ENCODE results near the gene ODC1.

GRCh38 chr2:10393640-10393982, 54.5 kb downstream of the ODC1 start:
- TF ChIP-seq CTCF (conservative IDR thresholded peaks at IDR 0.05; ENCODE audit: low read depth in 2 of 2) = no peak
- no peak for TF ChIP-seq JUNB (IDR thresholded peaks at IDR 0.05; ENCODE audit: unreplicated experiment)
- TF ChIP-seq EZH2phosphoT487 (IDR thresholded peaks at IDR 0.05; ENCODE audit: unreplicated experiment) = no peak
- TF ChIP-seq REST (IDR thresholded peaks at IDR 0.05; ENCODE audit: unreplicated experiment) = no peak
- TF ChIP-seq POLR2AphosphoS5 (IDR thresholded peaks at IDR 0.05; ENCODE audit: low read depth) = no peak
- no peak for TF ChIP-seq EZH2 (IDR thresholded peaks at IDR 0.05; ENCODE audit: low read depth, unreplicated experiment)
